Coronary artery (tissue), 2 donors: ENCODE results near the gene ZSWIM8.

Source experiments
- DNase-seq: peaks from one replicate; pipeline ENCODE4 v3.0.0-alpha.2; 2017; ENCODE audit warnings: low spot score
- H3K27ac ChIP-seq, 2 donors: fragments of 200-600 bp; sonication (generic); one replicate each; pipeline ENCODE4 v1.5.1; 2016 to 2019
- H3K4me3 ChIP-seq: fragments of 200-600 bp; sonication (generic); 2 replicates; pipeline ENCODE4 v1.5.1; 2016; ENCODE audit warnings: mild to moderate bottlenecking, moderate library complexity
- CTCF ChIP-seq: fragments of 200-600 bp; sonication (generic); IDR thresholded peaks from one replicate; pipeline ENCODE4 v1.5.1; 2019; ENCODE audit warnings: antibody characterized with exemption

ZSWIM8 gene

GRCh38 chr10:73746721-73747120 is 38.7 kb upstream of the ZSWIM8 start:
- no peak for DNase-seq
- no peak for TF ChIP-seq CTCF
- no peak overlapping the region for H3K27ac ChIP-seq
- no peak overlapping the region for H3K4me3 ChIP-seq

DNA sequence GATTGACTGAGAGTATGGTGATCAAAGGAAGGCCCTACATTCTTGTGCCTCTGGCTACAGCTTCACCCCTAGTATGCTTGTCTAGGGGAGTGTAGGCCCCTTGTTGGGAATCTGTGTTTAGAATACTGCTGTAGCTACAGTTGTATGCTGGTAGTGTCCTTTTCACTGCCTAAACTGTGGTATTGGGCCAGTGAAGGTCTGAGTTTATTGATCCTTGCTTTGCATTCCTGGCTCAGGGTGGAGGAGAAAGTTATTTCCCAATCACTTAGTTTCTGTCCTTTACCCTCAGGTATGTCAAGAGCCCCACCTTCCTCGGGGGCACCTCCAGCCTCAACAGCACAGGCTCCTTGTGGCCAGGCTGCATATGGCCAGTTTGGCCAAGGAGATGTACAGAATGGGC is 34.6 kb upstream of the ZSWIM8 start:
- H3K4me3 ChIP-seq: no peak overlapping the region
- no peak for TF ChIP-seq CTCF
- H3K27ac ChIP-seq: no peak overlapping the region
- DNase-seq: no peak

DNA sequence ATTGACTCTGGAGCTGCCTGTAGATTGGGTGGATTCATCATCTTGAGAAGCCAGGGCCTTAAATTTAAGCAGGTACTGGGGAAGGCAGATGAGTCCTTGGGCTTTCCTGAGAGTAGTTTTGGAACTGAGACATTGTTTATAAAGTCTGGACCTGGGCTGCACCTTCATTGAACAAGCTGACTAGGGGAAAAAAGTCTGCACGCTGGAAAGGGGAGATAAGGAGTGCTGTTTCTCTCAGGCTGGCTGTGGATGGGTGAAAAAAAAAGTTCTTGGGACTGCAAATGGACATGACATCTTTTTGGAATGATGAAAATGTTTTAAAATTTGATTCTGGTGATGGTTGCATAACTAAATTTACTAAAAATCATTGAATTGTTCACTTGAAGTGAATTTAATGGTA is 29.2 kb upstream of the ZSWIM8 start:
- Histone ChIP-seq H3K27ac (no peak overlapping the region), H3K4me3 (no peak overlapping the region)
- DNase-seq: no peak
- TF ChIP-seq CTCF: no peak

DNA sequence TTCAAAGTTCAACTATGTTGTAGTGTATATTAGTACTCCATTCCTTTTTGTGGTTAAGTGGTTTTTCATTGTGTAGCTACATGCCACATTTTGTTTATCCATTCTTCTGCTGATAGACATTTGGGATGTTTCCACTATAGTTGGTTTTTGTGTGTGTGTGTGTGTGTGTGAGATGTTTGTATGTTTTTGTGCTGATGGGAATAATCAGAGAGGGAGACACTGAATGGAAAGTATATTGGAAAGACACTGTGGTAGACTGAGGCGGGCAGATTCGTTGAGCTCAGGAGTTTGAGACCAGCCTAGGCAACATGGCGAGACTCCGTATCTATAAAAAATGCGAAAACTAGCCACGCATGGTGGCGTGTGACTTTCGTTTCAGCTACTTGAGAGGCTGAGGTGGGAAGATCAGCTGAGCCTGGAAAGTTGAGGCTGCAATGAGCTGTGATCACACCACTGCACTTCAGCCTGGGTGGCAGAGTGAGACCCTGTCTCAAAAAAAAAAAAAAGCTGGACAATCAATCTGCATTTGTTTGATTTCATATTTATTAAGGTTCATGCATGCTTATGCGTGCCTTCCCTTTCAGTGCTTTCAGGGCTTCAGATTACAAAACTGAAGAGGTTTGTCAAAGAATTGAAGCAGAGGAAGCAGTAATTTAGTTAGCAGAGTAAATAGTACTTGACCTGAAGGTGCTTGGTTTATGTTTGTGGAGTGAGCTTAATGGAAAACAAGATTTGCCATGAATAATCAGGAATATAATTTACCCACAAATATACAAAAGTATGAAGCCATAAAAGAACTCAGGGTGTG is 26.5 kb upstream of the ZSWIM8 start:
- Histone ChIP-seq H3K27ac (no peak overlapping the region), H3K4me3 (no peak overlapping the region)
- no peak for TF ChIP-seq CTCF
- DNase-seq: no peak

- TF ChIP-seq CTCF: no peak
- no peak overlapping the region for H3K27ac ChIP-seq
- no peak overlapping the region for H3K4me3 ChIP-seq
- no peak for DNase-seq
Measured at GRCh38 chr10:73759512-73760115, 25.8 kb upstream of the ZSWIM8 start.

DNA sequence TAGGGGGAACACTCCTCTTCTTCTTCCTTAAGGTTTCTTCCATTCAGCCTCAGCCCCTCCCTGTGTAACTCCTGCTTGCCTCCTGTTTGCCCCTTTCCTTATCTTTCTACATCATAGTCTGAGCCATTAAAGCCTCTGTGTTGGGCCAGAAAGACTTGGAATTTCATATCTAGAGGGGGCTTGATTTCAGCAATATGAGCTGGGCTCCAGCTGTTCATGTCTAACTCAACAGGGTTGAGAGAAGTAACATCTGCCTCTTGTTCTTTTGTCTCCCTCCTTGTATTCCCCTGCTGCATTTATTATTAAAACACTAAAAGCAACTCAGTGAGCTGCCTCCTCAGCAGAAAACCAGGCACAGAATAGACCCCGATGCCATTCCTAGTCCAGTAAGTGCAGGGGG is 23.6 kb upstream of the ZSWIM8 start:
- Histone ChIP-seq H3K4me3 (no peak overlapping the region), H3K27ac (no peak overlapping the region)
- no peak for TF ChIP-seq CTCF
- DNase-seq: no peak

- H3K27ac ChIP-seq: no peak overlapping the region
- H3K4me3 ChIP-seq: no peak overlapping the region
- no peak for DNase-seq
- TF ChIP-seq CTCF: no peak
Measured at GRCh38 chr10:73762915-73763314, 22.5 kb upstream of the ZSWIM8 start.
